Stimulated activated naive B cell treated with anti-CD40 and anti-IgM and Interleukin-4, amounts not matched to agents 10 μg/mL and 1 μg/mL and 100 μg/mL, for 72 hours (primary cell): ENCODE measurements around the gene HGFAC.
A peak's percentile ranks its signal among the peaks of the same experiment; 100 is the strongest.

Experiments
- ATAC-seq, 2 donors: fragments of 150-1000 bp; cut with Tn5 transposase; replicated peaks; 2 replicates each; pipeline ENCODE4 v1.10.0; 2021; ENCODE audit warnings: moderate library complexity in 1 of 2
- DNase-seq: peaks from one replicate; pipeline ENCODE4 v3.0.0; 2021
- H3K27ac Mint-ChIP-seq: one replicate; pipeline ENCODE4 v1.8.0; 2022; ENCODE audit warnings: mild to moderate bottlenecking, mixed read lengths
- H3K27me3 Mint-ChIP-seq, 2 donors: one replicate each; pipeline ENCODE4 v1.8.0; 2022; ENCODE audit warnings: mixed read lengths in 2 of 2
- H3K36me3 Mint-ChIP-seq, 2 donors: one replicate each; pipeline ENCODE4 v1.8.0; 2022; ENCODE audit warnings: mixed read lengths in 2 of 2, mild to moderate bottlenecking in 1 of 2
- H3K4me1 Mint-ChIP-seq, 2 donors: one replicate each; pipeline ENCODE4 v1.8.0; 2022; ENCODE audit warnings: mixed read lengths in 2 of 2, mild to moderate bottlenecking in 1 of 2
- H3K4me3 Mint-ChIP-seq, 2 donors: one replicate each; pipeline ENCODE4 v1.8.0; 2022; ENCODE audit warnings: mild to moderate bottlenecking in 2 of 2, mixed read lengths in 2 of 2, moderate library complexity in 1 of 2
- H3K9me3 Mint-ChIP-seq, 2 donors: one replicate each; pipeline ENCODE4 v1.8.0; 2022; ENCODE audit warnings: mixed read lengths in 2 of 2, mild to moderate bottlenecking in 1 of 2

Gene HGFAC

DNA sequence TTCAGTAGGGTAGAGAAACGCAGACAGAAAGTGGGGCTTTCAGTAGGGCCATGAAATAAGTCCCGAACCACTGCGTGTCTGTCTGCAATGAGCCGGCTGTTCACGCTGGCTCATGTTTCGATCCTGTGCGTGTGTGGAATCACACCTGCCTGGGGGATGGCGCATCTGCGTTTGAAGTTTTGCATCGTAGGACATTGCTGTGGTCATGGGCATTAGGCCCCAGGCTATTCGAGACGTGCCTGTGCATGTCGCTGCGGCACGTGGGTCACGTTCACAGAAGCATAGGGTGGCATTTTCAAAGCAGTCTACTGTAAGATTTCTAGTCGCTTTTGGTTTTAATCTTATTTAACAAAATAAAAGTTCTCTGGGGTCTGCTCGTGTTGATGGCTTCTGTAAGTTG, 25.5 kb upstream of the HGFAC start:
- Mint-ChIP-seq H3K9me3 (no peaks in the 10 kb centered on the region), H3K36me3 (peaks cover 0 to 4% of the 10 kb centered on the region in 2 donors), H3K27ac (no peak overlapping the region), H3K4me1 (peaks cover 8 to 17% of the 10 kb centered on the region in 2 donors), H3K4me3 (no peak overlapping the region), H3K27me3 (peaks cover 0 to 3% of the 10 kb centered on the region in 2 donors)
- no peak for ATAC-seq
- no peak for DNase-seq

GRCh38 chr4:3416821-3417221, 24.9 kb upstream of the HGFAC start:
- Mint-ChIP-seq H3K27me3 (peaks cover 0 to 3% of the 10 kb centered on the region in 2 donors), H3K36me3 (peaks cover 0 to 4% of the 10 kb centered on the region in 2 donors), H3K9me3 (no peaks in the 10 kb centered on the region), H3K4me1 (peaks cover 8 to 17% of the 10 kb centered on the region in 2 donors), H3K27ac (no peak overlapping the region), H3K4me3 (no peak overlapping the region)
- DNase-seq = no peak
- ATAC-seq = no peak

- Mint-ChIP-seq H3K4me1 (peaks cover 8 to 17% of the 10 kb centered on the region in 2 donors), H3K27me3 (peaks cover 0 to 3% of the 10 kb centered on the region in 2 donors), H3K36me3 (peaks cover 0 to 4% of the 10 kb centered on the region in 2 donors), H3K4me3 (no peak overlapping the region), H3K9me3 (no peaks in the 10 kb centered on the region), H3K27ac (no peak overlapping the region)
- DNase-seq (no peak), ATAC-seq (no peak)
Observed at GRCh38 chr4:3417448-3417847, 24.3 kb upstream of the HGFAC start.

GRCh38 chr4:3418029-3418762, 23.6 kb upstream of the HGFAC start:
- no peak overlapping the region for H3K27ac Mint-ChIP-seq

GRCh38 chr4:3419836-3420605, 21.7 kb upstream of the HGFAC start:
- ATAC-seq = no peak
- no peaks in the 10 kb centered on the region for H3K9me3 Mint-ChIP-seq
- no peak overlapping the region for H3K27ac Mint-ChIP-seq
- H3K27me3 Mint-ChIP-seq = no peaks in the 10 kb centered on the region
- H3K4me1 Mint-ChIP-seq = peaks cover 0 to 1% of the 10 kb centered on the region in 2 donors
- H3K36me3 Mint-ChIP-seq = peaks cover 0 to 4% of the 10 kb centered on the region in 2 donors
- no peak overlapping the region for H3K4me3 Mint-ChIP-seq
- DNase-seq = no peak

More at GRCh38 chr4:3418029-3418762, 23.6 kb upstream of the HGFAC start:
- no peak for ATAC-seq
- H3K9me3 Mint-ChIP-seq = no peaks in the 10 kb centered on the region
- peaks cover 0 to 4% of the 10 kb centered on the region in 2 donors for H3K36me3 Mint-ChIP-seq
- no peak overlapping the region for H3K4me3 Mint-ChIP-seq
- H3K27me3 Mint-ChIP-seq = peaks cover 0 to 3% of the 10 kb centered on the region in 2 donors
- peaks cover 8 to 17% of the 10 kb centered on the region in 2 donors for H3K4me1 Mint-ChIP-seq
- no peak for DNase-seq

DNA sequence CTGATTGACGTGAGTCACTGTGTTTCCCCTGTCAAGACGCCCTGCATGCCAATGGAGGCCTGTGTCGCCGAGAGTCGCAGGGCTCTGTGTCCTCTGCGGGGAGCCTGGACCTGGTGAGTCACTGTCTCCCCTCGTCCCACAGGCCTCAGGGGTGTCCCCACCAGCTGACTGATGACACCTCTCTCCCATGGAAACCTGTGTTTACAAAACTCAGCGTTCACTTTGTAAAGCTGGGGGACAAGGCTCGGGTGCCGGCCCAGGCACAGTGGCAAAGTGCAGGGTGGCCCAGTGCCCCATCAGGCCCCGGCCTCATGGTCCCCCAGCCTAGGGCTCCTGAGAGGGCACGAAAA, 21.2 kb upstream of the HGFAC start:
- no peak overlapping the region for H3K4me3 Mint-ChIP-seq
- no peaks in the 10 kb centered on the region for H3K27me3 Mint-ChIP-seq
- H3K9me3 Mint-ChIP-seq = no peaks in the 10 kb centered on the region
- no peaks in the 10 kb centered on the region for H3K4me1 Mint-ChIP-seq
- H3K36me3 Mint-ChIP-seq = peaks cover 0 to 4% of the 10 kb centered on the region in 2 donors
- ATAC-seq (no peak), DNase-seq (no peak)
- no peak overlapping the region for H3K27ac Mint-ChIP-seq

DNA sequence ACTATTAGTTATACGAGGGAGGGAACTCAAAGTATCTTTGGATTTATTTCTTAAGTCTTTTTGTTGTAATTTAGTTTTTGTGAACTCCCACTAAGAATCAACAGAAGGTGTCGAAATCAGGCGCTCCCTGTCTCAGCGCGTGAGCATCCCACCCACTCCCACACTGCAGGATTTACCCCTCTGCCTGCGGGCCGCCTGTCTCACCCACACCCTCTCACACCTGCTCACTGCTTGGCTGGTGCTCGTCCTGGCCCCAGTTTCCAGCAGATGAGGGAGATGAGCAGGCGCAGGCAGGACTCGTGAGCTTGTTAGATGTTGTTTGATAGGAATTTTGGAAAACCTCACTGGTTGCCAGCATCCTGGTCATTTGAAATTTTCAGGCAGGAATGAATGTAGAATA, 20.8 kb upstream of the HGFAC start:
- Mint-ChIP-seq H3K36me3 (peaks cover 0 to 4% of the 10 kb centered on the region in 2 donors), H3K27me3 (no peaks in the 10 kb centered on the region), H3K9me3 (no peaks in the 10 kb centered on the region), H3K4me3 (no peak overlapping the region), H3K27ac (no peak overlapping the region), H3K4me1 (no peaks in the 10 kb centered on the region)
- DNase-seq (no peak), ATAC-seq (no peak)

DNA sequence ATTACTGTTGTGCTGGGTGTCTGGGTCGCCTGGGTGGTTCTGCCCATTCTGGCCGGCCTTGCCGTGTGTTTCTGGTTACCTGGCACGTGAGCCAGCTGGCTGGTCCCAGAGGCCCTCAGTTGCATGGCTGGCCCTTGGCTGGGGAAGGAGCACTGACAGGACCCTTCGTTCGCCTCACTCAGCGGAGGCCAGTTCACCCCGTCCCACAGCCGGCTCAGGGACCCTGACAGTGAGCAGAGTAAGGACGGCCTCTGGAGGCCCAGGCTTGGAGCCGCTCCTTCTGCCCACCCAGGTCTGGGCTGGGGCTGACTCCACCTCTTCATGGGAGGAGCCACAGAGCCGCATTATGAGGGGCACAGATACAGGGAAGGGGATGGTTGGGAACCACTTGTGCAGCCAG, 20.3 kb upstream of the HGFAC start:
- H3K9me3 Mint-ChIP-seq = no peaks in the 10 kb centered on the region
- no peak overlapping the region for H3K27ac Mint-ChIP-seq
- DNase-seq (no peak), ATAC-seq (no peak)
- H3K27me3 Mint-ChIP-seq = no peaks in the 10 kb centered on the region
- H3K36me3 Mint-ChIP-seq = peaks cover 0 to 4% of the 10 kb centered on the region in 2 donors
- no peaks in the 10 kb centered on the region for H3K4me1 Mint-ChIP-seq
- no peak overlapping the region for H3K4me3 Mint-ChIP-seq

- DNase-seq = no peak
- ATAC-seq = no peak
- Mint-ChIP-seq H3K4me3 (no peak overlapping the region), H3K4me1 (no peaks in the 10 kb centered on the region), H3K36me3 (peaks cover 0 to 4% of the 10 kb centered on the region in 2 donors), H3K27me3 (no peaks in the 10 kb centered on the region), H3K27ac (no peak overlapping the region), H3K9me3 (no peaks in the 10 kb centered on the region)
Observed at GRCh38 chr4:3422241-3422801, 19.4 kb upstream of the HGFAC start.

DNA sequence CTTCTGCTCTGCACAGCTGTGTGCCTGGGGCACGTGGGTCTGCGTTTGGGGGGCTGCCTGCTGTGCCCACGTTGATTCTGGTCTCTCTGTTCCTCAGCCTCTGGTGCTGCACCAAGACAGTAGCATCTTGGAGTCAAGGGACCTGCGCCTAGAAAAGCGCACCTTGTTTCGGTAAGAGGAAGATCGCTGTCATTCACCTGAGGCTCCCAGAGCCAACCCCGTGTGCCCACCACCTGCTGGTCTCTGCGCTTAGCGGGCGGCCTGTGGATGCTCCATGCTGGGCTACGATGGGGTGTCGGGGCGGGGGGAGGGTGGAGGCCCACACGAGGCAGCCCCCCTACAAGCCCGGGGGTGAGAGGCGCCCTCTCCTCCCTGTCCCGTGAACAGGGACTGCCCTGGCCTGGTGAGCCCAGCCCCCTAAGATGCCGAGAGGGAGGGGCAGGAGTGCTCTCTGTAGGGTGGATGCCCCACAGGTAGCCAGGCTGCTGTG, 18.9 kb upstream of the HGFAC start:
- ATAC-seq (no peak), DNase-seq (no peak)
- peaks cover 0 to 4% of the 10 kb centered on the region in 2 donors for H3K36me3 Mint-ChIP-seq
- H3K4me3 Mint-ChIP-seq = no peak overlapping the region
- no peak overlapping the region for H3K27ac Mint-ChIP-seq
- H3K9me3 Mint-ChIP-seq = no peaks in the 10 kb centered on the region
- no peaks in the 10 kb centered on the region for H3K4me1 Mint-ChIP-seq
- no peaks in the 10 kb centered on the region for H3K27me3 Mint-ChIP-seq

DNA sequence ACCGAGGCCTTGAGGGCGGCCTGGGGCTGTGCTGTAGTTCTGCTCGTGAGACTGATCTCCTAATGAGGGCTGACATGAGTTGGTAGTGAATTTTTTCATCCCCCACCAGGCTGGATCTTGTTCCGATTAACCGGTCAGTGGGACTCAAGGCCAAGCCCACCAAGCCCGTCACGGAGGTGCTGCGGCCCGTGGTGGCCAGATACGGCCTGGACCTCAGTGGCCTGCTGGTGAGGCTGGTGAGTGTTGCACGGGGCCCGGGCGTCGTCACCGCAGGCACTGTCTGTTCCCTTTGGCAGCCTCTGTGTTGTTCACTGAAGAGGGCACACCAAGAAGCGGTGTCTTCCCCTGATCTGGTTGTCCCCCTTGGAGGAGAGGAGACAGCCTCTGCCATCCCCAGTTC, 18.4 kb upstream of the HGFAC start:
- H3K4me1 Mint-ChIP-seq = no peaks in the 10 kb centered on the region
- no peaks in the 10 kb centered on the region for H3K36me3 Mint-ChIP-seq
- H3K27ac Mint-ChIP-seq = no peak overlapping the region
- H3K27me3 Mint-ChIP-seq = no peaks in the 10 kb centered on the region
- H3K9me3 Mint-ChIP-seq = no peaks in the 10 kb centered on the region
- ATAC-seq (no peak), DNase-seq (no peak)
- H3K4me3 Mint-ChIP-seq = no peak overlapping the region

DNA sequence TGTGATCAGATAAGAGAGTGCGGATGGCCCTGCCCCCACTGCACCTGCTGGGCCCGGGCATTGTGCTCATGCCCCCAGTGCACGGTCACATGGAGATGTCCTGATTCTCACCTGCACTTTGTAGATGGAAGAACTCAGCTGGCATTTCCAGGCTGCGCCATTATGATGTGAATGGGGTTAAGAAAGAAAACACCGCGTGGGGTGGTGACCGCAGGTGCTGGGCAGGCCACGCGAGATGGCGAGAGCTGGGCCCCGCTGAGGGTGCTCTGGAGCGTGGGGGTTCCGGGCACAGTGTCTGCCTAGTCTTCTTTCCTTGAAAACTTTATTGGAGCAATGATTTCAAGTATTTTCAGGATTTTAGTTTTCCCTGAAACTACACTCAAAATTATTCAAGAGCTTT, 17.8 kb upstream of the HGFAC start:
- Mint-ChIP-seq H3K27me3 (no peaks in the 10 kb centered on the region), H3K36me3 (no peaks in the 10 kb centered on the region), H3K27ac (no peak overlapping the region), H3K4me1 (no peaks in the 10 kb centered on the region), H3K4me3 (no peak overlapping the region), H3K9me3 (no peaks in the 10 kb centered on the region)
- no peak for DNase-seq
- ATAC-seq = no peak

DNA sequence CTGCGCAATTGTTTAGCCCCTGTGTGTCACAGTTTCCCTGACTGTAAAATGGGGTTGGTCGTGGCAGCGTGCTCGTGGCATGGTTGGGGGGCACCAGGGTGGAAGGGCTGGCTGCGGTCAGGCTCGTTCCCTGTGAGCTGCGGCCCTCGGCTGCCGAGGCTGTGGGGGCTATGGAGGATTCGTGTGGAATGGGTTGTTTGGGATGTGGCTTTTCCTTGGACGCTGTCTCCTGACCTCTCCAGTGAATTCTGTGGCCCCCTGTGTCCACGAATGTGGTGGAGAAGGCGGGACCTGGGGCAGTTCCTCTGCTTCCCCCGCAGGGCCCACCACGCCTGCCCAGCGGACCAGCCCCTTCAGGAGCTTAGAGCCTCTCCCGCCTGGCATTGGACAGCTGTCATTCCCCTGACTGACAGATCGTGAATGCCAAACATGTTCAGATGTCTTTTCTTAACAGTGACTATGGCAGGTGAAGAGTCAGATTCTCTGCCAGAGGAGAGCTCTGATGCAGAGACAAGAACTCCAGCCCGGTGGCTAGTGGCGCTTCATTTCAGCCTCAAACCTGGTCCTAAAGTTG, 17.2 kb upstream of the HGFAC start:
- H3K4me1 Mint-ChIP-seq = no peaks in the 10 kb centered on the region
- H3K27ac Mint-ChIP-seq = no peak overlapping the region
- H3K27me3 Mint-ChIP-seq = no peaks in the 10 kb centered on the region
- no peaks in the 10 kb centered on the region for H3K36me3 Mint-ChIP-seq
- DNase-seq (no peak), ATAC-seq (no peak)
- H3K4me3 Mint-ChIP-seq = no peak overlapping the region
- no peaks in the 10 kb centered on the region for H3K9me3 Mint-ChIP-seq

GRCh38 chr4:3426465-3427133, 15.2 kb upstream of the HGFAC start:
- Mint-ChIP-seq H3K36me3 (no peaks in the 10 kb centered on the region), H3K4me1 (no peaks in the 10 kb centered on the region), H3K9me3 (no peaks in the 10 kb centered on the region), H3K4me3 (no peak overlapping the region), H3K27me3 (no peaks in the 10 kb centered on the region), H3K27ac (no peak overlapping the region)
- DNase-seq (no peak), ATAC-seq (peak in 1 of 2 donors; percentile 31)
